MCF 10A (cell line): ENCODE results near the gene DMKN. TPM values are rescaled to one million over a fixed set of nuclear protein-coding genes. Genes with fewer than 3 reads are reported as not detected.
A peak's percentile ranks its signal among the peaks of the same experiment; 100 is the strongest.

ENCODE experiments used
- BruUV-seq: library from RNA; stranded (reverse); fragments of 400-500 nt; replicated peaks from 2 replicates; lab custom pipeline; 2021; lab: Mats Ljungman, UMichigan
- CTCF ChIA-PET: fragments of 300-600 bp; sonication (Branson Sonifier 250); formaldehyde crosslinking; extraction: SDS; loops from one replicate; lab custom pipeline; 2021; ENCODE audit warnings: antibody characterized with exemption, inconsistent platforms; lab: Yijun Ruan, JAX
- POLR2A ChIA-PET: fragments of 300-600, 350-650 bp; sonication (Branson Sonifier 250); formaldehyde crosslinking; extraction: SDS; loops from one replicate; lab custom pipeline; 2020; ENCODE audit warnings: antibody characterized with exemption, inconsistent platforms; lab: Yijun Ruan, JAX
- DNase-seq: peaks from one replicate; pipeline ENCODE4 v3.0.0-alpha.2; 2018; ENCODE audit not compliant: unreplicated experiment
- H3K27ac Mint-ChIP-seq: one replicate; pipeline ENCODE4 v1.8.0; 2022; ENCODE audit warnings: mild to moderate bottlenecking, low read depth, mixed read lengths; ENCODE audit not compliant: unreplicated experiment
- H3K27me3 Mint-ChIP-seq: one replicate; pipeline ENCODE4 v1.8.0; 2022; ENCODE audit warnings: mixed read lengths; ENCODE audit not compliant: insufficient read depth, unreplicated experiment
- H3K36me3 Mint-ChIP-seq: one replicate; pipeline ENCODE4 v1.8.0; 2022; ENCODE audit warnings: mild to moderate bottlenecking, moderate library complexity, mixed read lengths; ENCODE audit not compliant: insufficient read depth, unreplicated experiment
- H3K4me1 Mint-ChIP-seq: one replicate; pipeline ENCODE4 v1.8.0; 2022; ENCODE audit warnings: mixed read lengths; ENCODE audit not compliant: insufficient read depth, unreplicated experiment
- H3K4me3 Mint-ChIP-seq: one replicate; pipeline ENCODE4 v1.8.0; 2022; ENCODE audit warnings: mild to moderate bottlenecking, moderate library complexity, mixed read lengths; ENCODE audit not compliant: unreplicated experiment
- H3K9me3 Mint-ChIP-seq: one replicate; pipeline ENCODE4 v1.8.0; 2022; ENCODE audit warnings: mixed read lengths; ENCODE audit not compliant: unreplicated experiment
- intact Hi-C: fragments of 100-400 bp; cut with micrococcal nuclease; formaldehyde crosslinking; loops from 2 replicates; pipeline ENCODE4 v1.14.1; 2022
- total RNA-seq: library from RNA; stranded (reverse); gene quantifications from 2 replicates; pipeline ENCODE4 v1.2.3, GENCODE V29; 2022
- TF ChIP-seq, protein P1 (sequence below): fragments of 200-600 bp; IDR thresholded peaks from one replicate; pipeline ENCODE4 v1.8.0; 2022; ENCODE audit warnings: antibody characterized with exemption, mild to moderate bottlenecking; ENCODE audit not compliant: unreplicated experiment

The DMKN gene
- total RNA-seq, 1 experiment from 2014 or later: 90.7 TPM

- ChIA-PET POLR2A (no interaction called here), CTCF (interaction anchor here (0.8 to 1.4 kb wide), 2 partner anchors 19 to 46 kb away, joined by 3 read pairs; no protein-coding TSS in a partner anchor)
- DNase-seq: peak; percentile 18
- Mint-ChIP-seq H3K36me3 (no peaks in the 10 kb centered on the region), H3K27me3 (peaks cover 88% of the 10 kb centered on the region), H3K4me1 (no peaks in the 10 kb centered on the region), H3K4me3 (no peak overlapping the region), H3K27ac (no peak overlapping the region), H3K9me3 (no peaks in the 10 kb centered on the region)
- intact Hi-C loops: no loop called here
- BruUV-seq: no TSS peak
- TF ChIP-seq, protein P1, sequence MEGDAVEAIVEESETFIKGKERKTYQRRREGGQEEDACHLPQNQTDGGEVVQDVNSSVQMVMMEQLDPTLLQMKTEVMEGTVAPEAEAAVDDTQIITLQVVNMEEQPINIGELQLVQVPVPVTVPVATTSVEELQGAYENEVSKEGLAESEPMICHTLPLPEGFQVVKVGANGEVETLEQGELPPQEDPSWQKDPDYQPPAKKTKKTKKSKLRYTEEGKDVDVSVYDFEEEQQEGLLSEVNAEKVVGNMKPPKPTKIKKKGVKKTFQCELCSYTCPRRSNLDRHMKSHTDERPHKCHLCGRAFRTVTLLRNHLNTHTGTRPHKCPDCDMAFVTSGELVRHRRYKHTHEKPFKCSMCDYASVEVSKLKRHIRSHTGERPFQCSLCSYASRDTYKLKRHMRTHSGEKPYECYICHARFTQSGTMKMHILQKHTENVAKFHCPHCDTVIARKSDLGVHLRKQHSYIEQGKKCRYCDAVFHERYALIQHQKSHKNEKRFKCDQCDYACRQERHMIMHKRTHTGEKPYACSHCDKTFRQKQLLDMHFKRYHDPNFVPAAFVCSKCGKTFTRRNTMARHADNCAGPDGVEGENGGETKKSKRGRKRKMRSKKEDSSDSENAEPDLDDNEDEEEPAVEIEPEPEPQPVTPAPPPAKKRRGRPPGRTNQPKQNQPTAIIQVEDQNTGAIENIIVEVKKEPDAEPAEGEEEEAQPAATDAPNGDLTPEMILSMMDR: no peak
These were observed 63.9 kb downstream of the DMKN start for GRCh38 chr19:35449359-35450043.

DNA sequence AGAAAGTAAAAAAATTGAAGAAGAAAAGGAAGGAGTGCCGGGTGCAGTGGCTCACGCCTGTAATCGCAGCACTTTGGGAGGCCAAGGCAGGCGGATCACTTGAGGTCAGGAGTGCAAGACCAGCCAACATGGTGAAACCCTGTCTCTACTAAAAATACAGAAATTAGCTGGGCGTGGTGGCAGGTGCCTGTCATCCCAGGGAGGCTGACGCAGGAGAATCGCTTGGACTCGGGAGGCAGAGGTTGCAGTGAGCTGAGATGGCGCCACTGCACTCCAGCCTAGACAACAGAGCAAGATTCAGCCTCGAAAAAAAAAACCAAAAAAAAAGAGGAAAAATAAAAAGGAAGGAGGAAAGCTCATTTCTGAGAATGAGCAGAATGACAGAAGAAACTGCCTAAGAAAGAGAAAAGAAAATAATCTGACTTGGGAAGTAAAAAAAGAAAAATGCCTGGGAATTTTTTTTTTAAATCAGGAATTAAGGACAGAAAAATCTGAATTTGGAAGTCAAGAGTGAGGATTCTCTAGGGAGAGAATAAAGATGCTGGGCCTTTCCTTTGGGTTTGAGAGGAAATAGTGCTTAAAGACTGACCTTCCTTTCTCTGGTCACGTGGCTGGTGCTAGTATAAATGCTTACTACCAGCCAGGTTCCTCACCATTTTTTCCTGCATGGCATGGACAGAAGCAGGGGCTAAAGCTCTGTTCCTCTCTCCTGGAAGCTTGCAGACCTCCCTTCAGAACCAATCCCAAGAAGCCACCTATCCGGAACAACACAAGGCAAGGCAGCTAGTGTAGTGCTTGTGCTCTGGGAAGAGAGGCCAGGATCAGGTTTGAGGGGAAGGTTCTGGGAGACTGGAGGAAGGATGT, 65.6 kb downstream of the DMKN start, which contains the start of gene FFAR2:
FFAR2 (plus strand) TSS at position 652 of the 864 bp plus-strand sequence. CDS start 1,458 bp downstream, outside the sequence.
- POLR2A ChIA-PET: interaction anchor here (0.7 kb wide), 1 partner anchor 83 kb away, joined by 4 read pairs; no protein-coding TSS in a partner anchor
- Mint-ChIP-seq H3K4me1 (no peaks in the 10 kb centered on the region), H3K27me3 (peaks cover 80% of the 10 kb centered on the region), H3K27ac (no peak within 1 kb of the TSS), H3K4me3 (no peak within 1 kb of the TSS), H3K36me3 (no peaks in the 10 kb centered on the region), H3K9me3 (no peaks in the 10 kb centered on the region)
- CTCF ChIA-PET: interaction anchor here (0.6 to 1.2 kb wide), 5 partner anchors 8 to 96 kb away, joined by 3 read pairs; no protein-coding TSS in a partner anchor
- intact Hi-C loops: no loop called here
- TF ChIP-seq, protein P1: no peak
- no TSS peak for BruUV-seq
- DNase-seq: no peak

Other genes with a start within 250 kb of the DMKN start
- 81.6 and 95.7 TPM in 2 replicates for gene USF2, start 244.7 kb downstream of the DMKN start, total RNA-seq
- gene HAMP, start 231.1 kb downstream of the DMKN start, total RNA-seq: not detected in 2 replicates
- not detected in 2 replicates for gene MAG, start 221.5 kb downstream of the DMKN start, total RNA-seq
- gene CD22, start 184.5 kb downstream of the DMKN start, total RNA-seq: 0.56 and 1.7 TPM in 2 replicates
- gene FFAR1, start 165.7 kb downstream of the DMKN start, total RNA-seq: not detected in 2 replicates
- gene FFAR3, start 155.2 kb downstream of the DMKN start, total RNA-seq: not detected in 2 replicates
- not detected in 2 replicates for gene GPR42, start 142.6 kb downstream of the DMKN start, total RNA-seq
- gene FFAR2, start 65.4 kb downstream of the DMKN start, total RNA-seq: not detected in 2 replicates
- gene KRTDAP, start 23.2 kb downstream of the DMKN start, total RNA-seq: not detected in 2 replicates
- gene SBSN, start 14.7 kb upstream of the DMKN start, total RNA-seq: 0.61 TPM in 1 of 2 replicates, not detected in the other
- not detected in 2 replicates for gene GAPDHS, start 19.8 kb upstream of the DMKN start, total RNA-seq
- gene TMEM147, start 32.0 kb upstream of the DMKN start, total RNA-seq: 110 and 123 TPM in 2 replicates
- gene ATP4A, start 50.0 kb upstream of the DMKN start, total RNA-seq: not detected in 2 replicates
- not detected in 2 replicates for gene PMIS2, start 72.5 kb upstream of the DMKN start, total RNA-seq
- 6.3 and 10.6 TPM in 2 replicates for gene HAUS5, start 99.1 kb upstream of the DMKN start, total RNA-seq
- gene RBM42, start 115.4 kb upstream of the DMKN start, total RNA-seq: 84.2 and 87.7 TPM in 2 replicates
- 0.44 and 1.0 TPM in 2 replicates for gene ETV2, start 128.1 kb upstream of the DMKN start, total RNA-seq
- 213 and 265 TPM in 2 replicates for gene COX6B1, start 134.7 kb upstream of the DMKN start, total RNA-seq
- gene UPK1A, start 152.9 kb upstream of the DMKN start, total RNA-seq: not detected in 2 replicates
- not detected in 2 replicates for gene ZBTB32, start 190.9 kb upstream of the DMKN start, total RNA-seq
- gene KMT2B, start 204.4 kb upstream of the DMKN start, total RNA-seq: 36.0 TPM in 2 replicates
- 3.6 and 4.2 TPM in 2 replicates for gene IGFLR1, start 228.8 kb upstream of the DMKN start, total RNA-seq
- gene U2AF1L4, start 231.8 kb upstream of the DMKN start, total RNA-seq: 32.0 and 37.5 TPM in 2 replicates
- gene PSENEN, start 232.0 kb upstream of the DMKN start, total RNA-seq: 65.0 and 86.9 TPM in 2 replicates
- gene LIN37, start 234.9 kb upstream of the DMKN start, total RNA-seq: 19.6 and 24.6 TPM in 2 replicates
- 0.21 TPM in 1 of 2 replicates, not detected in the other for gene HSPB6, start 243.4 kb upstream of the DMKN start, total RNA-seq
- 33.8 and 37.3 TPM in 2 replicates for gene PROSER3, start 244.5 kb upstream of the DMKN start, total RNA-seq